GM18499 (cell line): ENCODE data around the gene SERPINB13.
"Not testable (repeated sequence)": the region's sequence is repeated elsewhere in the genome, so short reads cannot be mapped to it uniquely, and the experiment has no call there.

ENCODE experiments used
- ATAC-seq: cut with Tn5 transposase; IDR thresholded peaks from one replicate; pipeline ENCODE4 v1.9.1; 2021; ENCODE audit warnings: moderate number of reproducible peaks; ENCODE audit not compliant: insufficient read depth, unreplicated experiment

SERPINB13 gene

DNA sequence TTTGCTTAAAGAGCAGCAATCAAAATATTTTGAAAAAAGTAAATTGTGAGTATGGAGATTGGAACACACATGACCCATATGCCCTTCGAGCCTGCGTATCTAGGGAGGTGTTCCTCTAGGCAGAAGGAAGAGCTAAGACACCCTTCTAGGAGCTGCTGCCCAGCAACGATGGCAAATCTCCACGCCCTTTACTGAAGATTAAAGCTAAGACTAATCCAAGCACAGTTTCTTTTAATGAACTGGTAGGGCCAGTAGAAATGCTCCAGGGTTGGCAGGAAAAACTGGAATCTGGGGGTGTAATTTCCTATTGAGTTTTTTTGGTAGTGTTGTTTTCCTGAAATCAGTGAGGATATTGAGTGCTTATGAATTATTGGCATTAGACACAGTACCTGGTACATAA, 712 bp upstream of the SERPINB13 start:
- ATAC-seq = no peak

DNA sequence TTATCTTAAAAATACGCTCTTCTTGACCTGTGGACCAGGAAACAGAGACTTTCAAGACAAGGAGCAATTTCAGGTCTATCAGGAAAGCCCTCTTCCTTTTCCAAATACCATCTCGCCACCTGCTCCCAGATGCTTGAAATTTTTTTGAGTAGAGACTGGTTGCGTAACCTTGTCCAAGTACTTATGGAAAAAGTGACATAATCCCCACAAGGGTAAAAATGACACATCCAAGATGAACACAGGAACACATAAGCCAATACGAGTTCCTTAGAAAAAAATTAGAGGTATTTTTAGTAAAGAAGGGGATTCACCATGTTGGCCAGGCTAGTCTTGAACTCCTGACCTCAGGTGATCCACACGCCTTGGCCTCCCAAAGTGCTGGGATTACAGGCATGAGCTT, 1.8 kb downstream of the SERPINB13 start:
- ATAC-seq = no peak

DNA sequence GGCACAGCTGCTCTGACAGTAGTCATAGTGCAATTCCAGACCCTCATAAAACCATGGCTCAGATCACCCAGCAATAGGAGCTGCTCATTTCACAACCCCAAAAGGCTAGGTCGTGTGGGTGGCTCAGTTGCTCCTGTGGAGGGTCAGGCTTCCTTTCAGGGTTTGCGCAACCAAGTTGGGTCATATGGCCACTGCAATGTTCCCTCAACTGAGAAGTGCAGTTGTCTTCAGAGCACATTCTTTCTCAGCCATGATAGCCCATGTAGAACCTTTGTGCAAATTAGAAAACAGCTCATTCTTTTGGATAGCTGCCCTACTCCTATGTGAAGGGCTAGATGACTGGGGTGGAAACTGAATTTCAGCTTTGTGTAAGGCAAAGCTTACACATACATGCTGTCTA, 3.2 kb downstream of the SERPINB13 start:
- ATAC-seq = no peak

GRCh38 chr18:63590966-63591695, 4.0 kb downstream of the SERPINB13 start:
- no peak for ATAC-seq

DNA sequence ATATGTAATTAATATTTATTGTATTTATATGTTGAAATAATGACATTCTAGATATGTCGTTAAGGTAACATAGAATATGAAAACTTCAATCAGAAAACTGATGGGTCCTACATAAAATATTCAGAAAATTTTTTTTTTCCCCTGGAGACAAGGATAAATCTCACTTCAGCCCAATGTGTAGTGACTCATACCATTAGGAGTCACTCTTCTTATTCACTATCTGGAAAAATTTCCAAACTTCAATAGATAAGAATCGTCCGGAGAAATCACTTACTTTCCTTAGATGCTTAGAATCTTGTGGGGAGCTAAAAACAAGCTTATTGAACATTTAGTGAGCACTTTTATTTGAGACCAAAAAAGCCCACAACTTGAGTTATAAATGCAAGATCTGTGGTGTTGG, 4.6 kb downstream of the SERPINB13 start:
- no peak for ATAC-seq

DNA sequence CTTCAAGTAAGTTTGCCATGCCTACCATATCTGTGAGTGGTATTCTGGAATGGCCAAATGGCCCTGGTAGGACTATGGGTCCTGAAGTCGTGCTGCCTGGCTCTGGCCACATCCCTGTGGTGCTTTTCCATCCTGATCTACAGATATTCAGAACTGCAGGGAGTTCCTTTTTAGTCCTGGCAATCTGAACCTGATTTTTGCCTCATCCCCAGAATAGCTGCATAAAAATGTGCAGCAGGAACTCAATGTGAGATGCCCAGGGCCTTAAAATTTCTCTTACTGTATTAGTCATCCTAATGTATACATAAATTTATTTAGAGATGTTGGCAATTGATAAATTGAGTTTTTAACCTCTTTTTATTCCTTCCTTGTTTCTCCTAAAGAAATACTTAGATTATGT, 5.3 kb downstream of the SERPINB13 start:
- no peak for ATAC-seq

DNA sequence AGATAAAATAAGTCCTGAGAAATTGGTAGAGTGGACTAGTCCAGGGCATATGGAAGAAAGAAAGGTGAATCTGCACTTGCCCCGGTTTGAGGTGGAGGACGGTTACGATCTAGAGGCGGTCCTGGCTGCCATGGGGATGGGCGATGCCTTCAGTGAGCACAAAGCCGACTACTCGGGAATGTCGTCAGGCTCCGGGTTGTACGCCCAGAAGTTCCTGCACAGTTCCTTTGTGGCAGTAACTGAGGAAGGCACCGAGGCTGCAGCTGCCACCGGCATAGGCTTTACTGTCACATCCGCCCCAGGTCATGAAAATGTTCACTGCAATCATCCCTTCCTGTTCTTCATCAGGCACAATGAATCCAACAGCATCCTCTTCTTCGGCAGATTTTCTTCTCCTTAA, 9.8 kb downstream of the SERPINB13 start:
- no peak for ATAC-seq

GRCh38 chr18:63603355-63603754, 16.2 kb downstream of the SERPINB13 start:
- ATAC-seq = no peak

DNA sequence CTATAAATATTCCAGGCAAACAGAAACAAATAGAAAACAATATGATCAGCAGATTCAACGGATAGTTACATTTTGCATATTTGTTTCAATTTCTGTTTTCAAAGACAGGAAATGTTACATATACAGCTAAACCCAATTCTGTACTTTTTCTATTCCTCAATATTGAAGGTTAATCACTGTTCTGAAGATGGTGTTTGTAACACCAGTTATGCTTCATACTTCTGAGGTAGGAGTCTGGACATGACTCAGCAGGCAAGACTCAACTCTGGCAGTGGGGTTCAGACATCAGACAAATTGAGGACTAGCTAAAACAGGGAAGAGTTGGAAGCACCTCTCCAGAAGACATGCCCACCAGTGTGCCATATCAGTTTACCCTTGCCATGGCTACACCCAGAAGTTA, 16.6 kb downstream of the SERPINB13 start:
- ATAC-seq = peak; percentile 97

DNA sequence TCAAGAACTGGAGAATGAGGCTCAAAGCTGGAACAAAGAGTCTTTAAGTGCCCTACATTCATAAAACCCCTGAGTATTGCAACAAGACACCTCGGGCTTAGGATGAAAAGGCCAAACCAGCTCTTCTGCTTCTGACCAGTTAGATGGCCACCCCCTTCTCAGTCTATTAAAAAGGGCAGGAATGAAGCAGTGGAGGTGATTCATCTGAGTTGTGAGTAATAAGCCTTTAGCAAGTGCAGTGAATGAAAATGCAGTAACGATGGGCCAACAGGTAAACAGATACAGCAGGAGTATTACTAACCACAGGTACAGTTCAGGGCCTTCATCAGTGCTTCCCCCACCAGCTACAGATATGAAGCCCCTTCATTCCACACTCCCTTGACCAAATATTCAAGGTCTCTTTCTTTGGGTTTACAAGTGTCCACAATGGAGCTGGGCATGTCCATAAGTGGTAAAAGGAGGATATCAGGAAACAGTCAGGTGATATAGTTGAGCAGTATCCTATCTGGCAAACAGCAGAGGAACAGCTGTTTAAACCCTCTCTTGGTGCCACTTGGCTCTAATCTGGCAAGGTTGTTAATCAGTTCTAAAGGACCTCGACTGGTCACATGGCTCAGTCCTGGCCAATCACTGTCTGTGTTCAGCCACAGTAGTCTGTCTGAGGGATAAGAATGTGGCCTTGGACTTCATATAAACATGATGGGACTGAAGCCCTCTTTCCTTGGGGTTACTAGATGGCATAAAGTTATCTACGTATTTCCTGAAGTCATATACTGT, 17.8 kb downstream of the SERPINB13 start:
- no peak for ATAC-seq

DNA sequence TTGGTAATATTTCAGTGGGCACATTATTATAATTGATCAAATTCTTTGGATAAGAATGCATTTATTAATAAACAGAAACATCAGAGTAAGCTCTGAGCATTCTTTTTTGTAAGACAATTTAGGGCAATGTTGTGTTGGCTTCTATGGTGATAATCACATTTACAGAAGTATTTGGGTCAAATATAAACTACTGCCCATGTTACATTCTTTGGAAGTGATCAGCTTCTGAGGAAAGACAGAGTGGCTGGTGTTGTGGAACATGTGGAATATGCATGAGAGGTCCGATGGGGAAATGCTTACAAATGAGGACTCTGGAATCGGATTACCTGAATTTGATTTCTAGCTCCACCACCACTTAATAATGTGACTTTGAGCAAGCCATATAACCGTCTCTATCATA, 19.4 kb downstream of the SERPINB13 start:
- no peak for ATAC-seq

DNA sequence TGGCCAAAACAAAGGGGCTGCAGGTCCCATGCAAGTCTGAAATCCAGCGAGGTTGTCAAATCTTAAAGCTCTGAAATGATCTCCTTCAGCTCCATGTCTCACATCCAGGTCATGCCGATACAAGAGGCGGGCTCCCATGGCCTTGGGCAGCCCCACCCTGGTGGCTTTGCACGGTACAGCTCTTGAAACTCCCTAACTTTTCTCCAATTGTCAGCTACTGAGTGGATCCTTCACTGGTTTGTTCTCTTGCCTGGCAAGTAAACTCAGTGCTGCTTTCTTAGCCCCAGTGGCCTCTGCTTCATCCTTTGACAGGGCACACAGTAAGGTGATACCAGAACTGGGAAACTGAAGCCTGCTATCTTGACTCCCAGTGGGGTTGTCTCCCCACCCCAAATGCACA, 26.3 kb downstream of the SERPINB13 start:
- ATAC-seq = no peak

DNA sequence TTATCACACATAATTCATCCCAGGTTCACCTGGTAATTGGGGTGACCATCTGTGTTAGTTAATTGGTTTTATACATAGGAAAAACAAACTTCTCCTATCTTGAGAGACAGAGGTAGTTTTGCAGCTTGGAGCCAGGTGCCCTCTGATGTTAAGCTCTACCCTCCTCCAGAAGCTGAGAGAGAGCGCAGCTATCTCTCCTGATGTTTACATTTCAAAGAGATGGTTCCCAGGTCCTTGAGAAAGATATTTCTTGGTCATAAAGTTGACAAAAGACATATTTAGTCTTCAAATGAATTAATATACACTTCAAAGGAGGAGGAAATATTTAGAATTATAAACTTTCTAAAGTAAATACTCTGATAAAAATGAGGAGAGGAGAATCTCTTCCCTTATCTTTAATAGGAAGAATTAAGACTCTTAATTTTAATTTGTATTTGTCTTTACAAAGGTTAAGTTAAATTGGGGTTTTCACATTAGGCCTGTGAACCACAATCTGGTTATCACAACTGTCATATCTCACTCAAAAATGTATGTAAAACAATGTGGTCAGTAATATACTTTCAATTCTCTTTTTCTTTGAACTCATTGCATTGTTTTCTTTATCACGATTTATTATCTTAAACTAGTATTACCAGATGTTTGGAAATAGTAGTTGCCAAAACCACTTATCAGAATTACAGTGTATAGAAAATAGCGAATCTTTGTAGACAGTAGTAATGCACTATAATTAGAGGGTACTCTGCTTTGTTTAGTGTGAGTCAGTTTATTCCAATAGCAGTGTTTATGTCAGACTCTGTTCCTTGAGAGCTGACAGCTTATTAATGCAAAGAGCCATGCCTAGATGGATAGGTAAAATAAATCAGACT, 30.1 kb downstream of the SERPINB13 start:
- ATAC-seq = peak; percentile 90

- no peak for ATAC-seq
Measured at GRCh38 chr18:63617915-63618234, 30.7 kb downstream of the SERPINB13 start.

DNA sequence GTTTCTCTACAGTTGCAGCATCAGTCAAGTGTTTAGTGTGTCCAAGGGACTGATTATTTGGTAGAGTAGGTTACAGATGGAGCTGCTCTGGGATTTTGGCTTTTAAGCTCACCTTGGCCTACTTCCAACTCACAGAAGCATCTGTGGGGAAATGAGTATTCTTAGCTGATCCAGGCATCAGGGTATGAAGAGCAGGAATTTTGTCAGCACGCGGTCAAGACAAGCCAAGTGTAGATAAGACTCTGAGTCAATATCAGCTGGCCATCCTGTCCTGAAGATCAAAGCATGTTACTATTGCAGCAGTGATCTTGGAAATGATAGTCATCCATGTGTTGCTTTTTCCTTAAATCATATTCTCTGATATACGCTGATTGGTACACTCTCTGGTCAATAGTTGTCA, 32.5 kb downstream of the SERPINB13 start:
- ATAC-seq = no peak

DNA sequence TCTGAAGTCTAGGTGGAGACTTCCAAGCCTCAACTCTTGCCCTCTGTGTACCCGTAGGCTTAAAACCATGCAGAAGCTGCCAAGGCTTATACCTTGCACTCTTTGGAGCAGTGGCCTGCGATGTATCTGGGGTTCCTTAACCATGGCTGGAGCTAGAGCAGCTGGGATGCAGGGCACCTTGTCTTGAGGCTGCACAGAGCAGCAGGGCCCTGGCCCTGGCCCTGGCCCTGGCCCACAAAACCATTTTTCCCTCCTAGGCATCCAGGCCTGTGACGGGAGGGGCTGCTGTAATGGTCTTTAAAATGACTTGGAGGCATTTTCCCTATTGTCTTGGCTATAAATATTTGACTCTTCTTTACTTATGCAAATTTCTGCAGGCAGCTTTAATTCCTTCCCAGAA, 37.7 kb downstream of the SERPINB13 start:
- no peak for ATAC-seq

DNA sequence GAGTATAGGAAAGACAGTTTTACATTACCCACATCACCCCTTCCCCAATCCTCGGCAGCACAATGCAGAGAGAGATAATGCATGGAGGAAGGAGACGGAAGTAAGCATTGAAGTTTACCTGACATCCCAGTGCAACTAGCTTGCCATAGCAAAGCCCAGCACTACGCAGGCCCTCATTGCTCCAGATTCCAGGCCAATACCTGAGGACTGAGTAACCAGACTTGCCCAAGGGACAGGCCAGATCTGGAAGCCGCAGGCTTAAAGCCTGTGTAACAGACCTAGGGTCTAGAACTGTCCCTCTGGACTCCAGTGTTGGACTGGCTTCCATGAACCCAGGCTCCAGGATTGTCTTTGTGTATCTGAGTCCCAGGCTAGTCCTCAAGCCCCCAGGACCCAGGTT, 39.3 kb downstream of the SERPINB13 start:
- ATAC-seq = no peak

GRCh38 chr18:63627819-63628218, 40.7 kb downstream of the SERPINB13 start:
- no peak for ATAC-seq

- no peak for ATAC-seq
Measured at GRCh38 chr18:63637703-63638102, 50.6 kb downstream of the SERPINB13 start.

DNA sequence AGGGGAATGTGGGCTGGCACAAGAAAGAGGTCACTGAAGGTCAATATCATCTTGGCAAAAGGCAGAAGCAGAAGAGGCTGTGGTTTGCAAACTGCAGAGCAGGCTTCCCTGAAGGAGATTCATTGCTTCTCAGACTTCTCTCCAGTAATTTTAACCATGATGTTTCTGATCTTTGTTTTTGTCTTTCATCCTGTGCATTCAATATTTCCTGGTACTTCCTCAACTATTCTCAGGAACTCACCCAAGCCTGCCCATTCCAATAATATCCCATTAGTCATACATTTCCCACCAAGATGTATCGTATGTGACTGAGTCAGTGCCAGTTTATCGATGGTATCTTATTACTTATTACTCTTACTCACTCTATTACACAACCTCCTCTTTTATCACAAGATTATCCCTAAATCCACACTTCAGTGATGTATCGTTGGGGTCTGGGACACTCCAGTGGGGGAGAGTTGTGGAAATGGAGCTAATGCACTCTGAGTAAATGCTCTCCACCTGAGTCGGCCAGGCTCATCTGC, 54.1 kb downstream of the SERPINB13 start:
- not testable (repeated sequence) for ATAC-seq
